ENCODE data around the gene BEST2.
"Not testable (repeated sequence)": the region's sequence is repeated elsewhere in the genome, so short reads cannot be mapped to it uniquely, and the experiment has no call there.

BEST2 gene

GRCh38 chr19:12751635-12752034, at the start of gene BEST2:
Gene BEST2 (plus strand): TSS chr19:12751791. CDS start chr19:12752593, 802 bp downstream.
- DNase-seq (ENCODE audit: low spot score): no peak

DNA sequence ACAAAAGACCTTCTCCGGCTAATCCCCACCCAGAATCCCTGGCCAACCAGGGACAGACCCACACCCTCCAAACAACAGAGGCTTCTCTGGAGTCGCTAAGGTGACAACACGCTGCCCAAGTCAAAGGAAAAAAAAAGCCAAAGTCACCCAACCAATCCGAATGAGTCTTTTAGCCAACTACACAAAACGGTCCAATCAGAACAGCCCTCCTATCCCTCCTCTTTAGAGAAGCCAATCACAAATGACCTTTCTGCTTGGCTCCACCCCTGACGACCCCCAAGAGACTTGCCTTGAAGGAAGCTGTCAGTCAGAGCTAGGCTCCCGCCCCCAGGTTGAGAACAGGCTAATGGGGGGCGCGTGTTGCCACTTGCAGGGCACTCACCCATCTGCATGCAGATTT, 48.5 kb upstream of the BEST2 start:
- DNase-seq (ENCODE audit: low spot score): peak; percentile 58

DNA sequence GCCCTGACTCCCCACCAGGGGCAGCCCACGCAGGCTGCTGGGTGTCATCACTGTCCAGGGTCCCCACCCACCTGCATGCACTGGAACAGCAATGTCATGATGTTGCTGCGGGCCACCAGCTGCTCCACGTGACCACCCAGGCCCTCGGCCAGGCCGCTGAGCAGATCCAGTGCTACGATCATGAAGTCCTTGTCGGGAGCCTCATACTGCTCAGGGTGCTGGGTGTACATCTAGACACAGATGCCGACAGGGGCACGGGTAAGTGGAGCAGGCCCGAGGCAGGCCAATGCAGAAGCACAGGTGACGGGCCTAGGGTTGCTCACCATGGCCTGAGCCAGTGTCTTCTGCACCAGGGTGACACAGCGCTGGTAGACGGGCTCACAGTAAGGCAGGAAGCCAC, 46.4 kb upstream of the BEST2 start:
- DNase-seq (ENCODE audit: low spot score): no peak

- DNase-seq (ENCODE audit: low spot score): no peak
Observed at GRCh38 chr19:12705654-12706331, 45.8 kb upstream of the BEST2 start.

DNA sequence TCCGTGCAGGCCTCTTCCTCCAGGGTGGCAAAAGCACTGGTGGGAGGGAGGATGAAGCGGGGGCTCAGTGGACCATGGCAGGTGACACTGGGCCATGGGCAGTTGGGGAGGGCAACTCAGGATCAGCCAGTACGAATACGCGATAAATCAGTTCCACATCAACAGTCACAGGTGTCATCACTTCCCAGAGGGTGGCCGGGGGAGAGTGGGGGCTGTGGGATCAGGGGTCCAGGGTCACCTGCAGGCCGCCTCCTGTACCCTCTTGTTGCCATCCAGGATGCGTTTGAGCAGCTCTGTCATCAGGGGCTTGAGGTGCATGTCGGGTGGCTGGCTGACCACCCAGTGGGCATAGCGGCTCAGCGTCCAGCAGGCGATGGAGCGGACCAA, 45.3 kb upstream of the BEST2 start:
- no peak for DNase-seq (ENCODE audit: low spot score)

DNA sequence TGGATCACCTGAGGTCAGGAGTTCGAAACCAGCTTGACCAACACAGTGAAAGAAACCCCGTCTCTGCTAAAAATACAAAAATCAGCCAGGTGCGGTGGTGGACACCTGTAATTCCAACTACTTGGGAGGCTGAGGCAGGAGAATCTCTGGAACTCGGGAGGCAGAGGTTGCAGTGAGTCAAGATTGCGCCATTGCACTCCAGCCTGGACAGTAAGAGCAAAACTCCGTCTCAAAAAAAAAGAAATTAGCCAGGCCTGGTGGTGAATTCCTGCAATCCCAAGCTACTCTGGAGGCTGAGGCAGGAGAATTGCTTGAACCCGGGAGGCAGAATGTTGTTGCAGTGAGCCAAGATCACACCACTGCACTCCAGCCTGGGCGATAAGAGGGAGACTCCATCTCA, 43.0 kb upstream of the BEST2 start:
- no peak for DNase-seq (ENCODE audit: low spot score)

GRCh38 chr19:12711187-12711586, 40.4 kb upstream of the BEST2 start:
- DNase-seq (ENCODE audit: low spot score): no peak

DNA sequence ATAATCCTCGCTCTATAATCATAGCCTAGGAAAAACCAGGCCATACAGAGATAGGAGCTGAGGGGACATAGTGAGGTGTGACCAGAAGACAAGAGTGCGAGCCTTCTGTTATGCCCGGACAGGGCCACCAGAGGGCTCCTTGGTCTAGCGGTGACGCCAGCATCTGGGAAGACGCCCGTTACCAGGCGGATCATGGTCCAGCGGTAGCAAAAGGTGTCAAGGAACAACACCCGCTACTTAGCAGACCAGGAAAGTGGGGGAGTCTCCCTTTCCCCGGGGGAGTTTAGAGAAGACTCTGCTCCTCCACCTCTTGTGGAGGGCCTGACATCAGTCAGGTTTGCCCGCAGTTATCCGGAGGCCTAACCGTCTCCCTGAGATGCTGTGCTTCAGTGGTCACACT, 39.5 kb upstream of the BEST2 start:
- not testable (repeated sequence) for DNase-seq (ENCODE audit: low spot score)

GRCh38 chr19:12713304-12713703, 38.3 kb upstream of the BEST2 start:
- not testable (repeated sequence) for DNase-seq (ENCODE audit: low spot score)

DNA sequence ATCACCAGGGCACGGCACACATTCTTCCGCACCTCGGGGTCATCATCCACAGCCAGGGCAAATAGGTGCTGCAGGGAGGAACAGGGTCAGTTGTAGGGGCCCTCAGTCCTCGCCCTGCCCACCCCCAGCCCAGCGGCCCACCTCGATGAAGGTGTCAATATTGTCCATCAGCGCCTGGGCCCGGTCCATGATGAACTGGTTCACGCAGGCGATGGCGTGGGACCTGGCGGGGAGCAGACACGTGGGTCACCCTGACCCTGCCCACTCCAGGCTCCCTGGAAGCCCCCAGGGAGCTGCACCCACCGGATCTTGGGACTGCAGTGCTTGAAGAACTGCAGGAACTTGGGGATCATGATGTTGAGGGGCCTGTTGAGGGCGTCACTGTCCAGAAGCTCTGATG, 36.5 kb upstream of the BEST2 start:
- DNase-seq (ENCODE audit: low spot score): no peak

DNA sequence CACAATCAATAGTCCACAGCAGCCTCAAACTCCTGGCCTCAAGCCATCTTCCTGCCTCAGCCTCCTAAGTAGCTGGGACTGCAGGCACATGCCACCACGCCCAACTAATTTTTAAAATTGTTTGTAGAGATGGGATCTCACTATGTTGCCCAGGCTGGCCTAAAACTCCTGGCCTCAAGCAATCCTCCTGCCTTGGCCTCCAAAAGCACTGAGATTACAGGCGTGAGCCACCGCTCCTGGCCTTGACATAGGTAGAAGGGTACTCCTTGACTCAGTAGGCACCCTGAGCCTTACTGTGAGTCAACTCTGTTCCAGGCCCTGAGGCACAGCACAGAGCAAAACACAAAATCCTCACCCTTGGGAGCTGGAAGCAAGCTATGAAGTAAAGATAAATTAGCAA, 35.7 kb upstream of the BEST2 start:
- DNase-seq (ENCODE audit: low spot score): no peak

GRCh38 chr19:12720296-12720695, 31.3 kb upstream of the BEST2 start:
- DNase-seq (ENCODE audit: low spot score): no peak

DNA sequence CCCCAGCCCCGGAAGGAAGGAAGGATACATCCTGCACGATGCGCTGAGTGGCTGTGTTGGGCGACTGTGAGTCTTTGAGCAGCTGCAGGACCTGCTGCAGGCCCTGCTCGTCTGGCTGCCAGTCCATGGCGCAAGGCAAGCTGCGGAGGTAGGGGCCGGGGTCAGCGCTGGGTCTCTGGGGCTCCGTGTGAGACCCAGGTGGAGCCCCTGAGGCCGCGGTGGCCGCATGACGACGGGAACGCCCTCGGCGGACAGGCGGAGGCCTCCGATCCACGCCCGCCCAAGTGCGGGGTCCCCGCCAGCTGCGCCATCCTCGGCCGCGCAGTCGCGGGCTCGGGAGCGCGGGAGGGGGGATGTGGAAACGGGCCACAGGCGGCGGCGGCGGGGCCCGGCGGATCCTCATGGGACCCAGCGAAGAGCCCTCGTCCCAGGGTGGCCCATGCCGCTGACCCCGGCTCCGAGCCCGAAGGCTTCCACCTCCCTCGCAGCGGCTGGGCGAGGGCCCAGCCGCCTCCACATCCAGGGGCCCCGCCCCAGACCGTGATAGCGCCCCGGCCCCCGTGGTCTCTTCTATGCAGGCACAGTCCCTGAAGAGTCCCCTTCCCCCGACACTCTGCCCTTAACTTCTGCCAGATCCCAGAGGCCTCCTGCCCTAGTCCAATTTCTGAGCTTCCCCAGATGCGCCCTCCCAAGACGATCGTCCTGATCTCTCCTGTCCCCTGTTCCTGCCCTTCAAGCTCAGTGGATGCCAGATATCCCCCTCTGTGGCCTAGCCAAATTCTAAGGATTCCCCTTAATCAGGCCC, 30.5 kb upstream of the BEST2 start:
- DNase-seq (ENCODE audit: low spot score): peak; percentile 47

DNA sequence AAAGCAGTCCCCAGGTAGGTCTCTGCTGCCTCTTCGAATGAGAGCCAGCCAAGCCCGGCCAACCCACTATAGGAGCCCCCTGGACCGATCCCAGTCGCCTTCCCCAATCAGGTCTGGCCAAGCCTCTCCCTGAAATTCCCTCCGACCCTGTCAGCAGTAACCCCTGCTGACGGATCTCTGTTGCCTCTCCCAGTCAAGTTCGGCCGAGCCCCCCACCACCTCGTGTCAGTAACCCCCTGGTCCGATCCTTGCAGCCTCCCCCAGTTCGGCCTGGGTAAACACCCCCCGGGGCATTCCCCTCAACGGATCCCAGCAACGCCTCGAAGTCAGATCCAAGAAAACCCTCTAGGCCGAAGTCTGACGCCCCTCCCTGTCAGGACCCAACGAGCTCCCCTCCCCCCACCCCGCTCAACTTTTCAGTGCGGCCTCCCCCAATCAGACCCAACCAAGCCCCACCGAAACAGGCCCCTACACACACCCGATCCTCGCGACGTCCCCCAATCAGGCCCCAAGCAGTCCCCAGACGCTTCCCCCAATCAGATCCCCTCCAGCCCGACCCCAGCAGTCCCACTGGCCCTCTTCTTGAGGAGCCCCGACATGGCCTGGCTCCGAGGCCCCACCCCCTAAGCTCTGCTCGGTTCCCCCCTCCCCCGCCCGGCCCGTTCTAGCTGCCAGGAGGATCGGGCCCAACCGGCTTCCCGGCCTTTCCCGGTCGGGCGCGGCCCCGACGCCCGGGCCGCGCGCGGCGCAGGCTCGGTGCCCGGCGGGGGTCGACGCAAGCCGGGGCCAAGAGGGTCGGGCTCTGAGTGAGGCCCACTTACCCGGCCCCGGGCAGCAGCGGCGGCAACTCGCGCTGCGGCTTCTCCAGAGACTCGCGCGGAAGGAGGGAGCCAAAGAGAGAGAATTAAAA, 29.7 kb upstream of the BEST2 start:
- DNase-seq (ENCODE audit: low spot score): peak; percentile 84

- DNase-seq (ENCODE audit: low spot score): peak; percentile 97
Observed at GRCh38 chr19:12722566-12723380, 28.8 kb upstream of the BEST2 start.

- no peak for DNase-seq (ENCODE audit: low spot score)
Observed at GRCh38 chr19:12723381-12723640, 28.3 kb upstream of the BEST2 start.

DNA sequence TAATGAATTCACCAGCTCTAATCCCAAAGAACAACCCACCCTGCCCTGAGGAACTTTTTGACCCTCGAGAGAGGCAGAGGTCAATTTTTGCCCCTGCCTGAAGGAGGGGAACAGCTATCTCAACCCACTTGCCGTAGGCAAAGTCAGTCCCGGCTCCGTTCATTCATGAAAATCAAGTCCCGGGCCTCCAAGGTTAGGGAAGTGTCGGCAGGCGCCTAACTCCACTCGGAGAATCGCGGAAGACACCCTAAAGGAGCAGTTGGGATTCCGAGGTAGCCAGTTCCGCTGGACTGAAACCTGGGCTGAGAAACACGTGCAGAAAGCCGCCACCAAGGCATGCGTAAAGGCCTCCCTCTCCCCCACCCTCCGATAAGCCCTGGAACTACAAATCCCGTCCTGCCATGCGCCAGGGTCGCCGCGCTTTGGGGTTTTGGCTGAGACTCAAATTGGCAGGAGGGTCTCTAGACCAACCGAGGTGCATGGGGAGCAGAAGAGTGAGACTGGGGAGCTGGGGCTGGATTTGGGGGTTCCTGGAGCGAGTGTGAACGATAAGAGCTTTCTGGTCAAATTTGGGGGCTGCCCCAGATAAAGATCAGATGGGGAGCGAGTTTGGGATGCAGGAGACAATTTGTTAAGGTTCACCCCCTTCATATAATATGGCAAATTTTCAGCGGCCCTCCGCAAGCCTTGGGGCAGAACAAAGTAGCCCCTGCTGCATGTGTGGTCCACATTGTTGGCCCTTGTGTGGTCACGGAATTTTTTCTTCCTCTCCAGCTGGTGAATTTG, 27.8 kb upstream of the BEST2 start, which contains the start of gene TNPO2:
TSS of gene TNPO2 (minus strand) at position 292 of the 786 bp plus-strand sequence. CDS start 2,955 bp downstream, outside the sequence.
- DNase-seq (ENCODE audit: low spot score): peak; percentile 70

- not testable (repeated sequence) for DNase-seq (ENCODE audit: low spot score)
Observed at GRCh38 chr19:12725612-12726011, 26.0 kb upstream of the BEST2 start.

DNA sequence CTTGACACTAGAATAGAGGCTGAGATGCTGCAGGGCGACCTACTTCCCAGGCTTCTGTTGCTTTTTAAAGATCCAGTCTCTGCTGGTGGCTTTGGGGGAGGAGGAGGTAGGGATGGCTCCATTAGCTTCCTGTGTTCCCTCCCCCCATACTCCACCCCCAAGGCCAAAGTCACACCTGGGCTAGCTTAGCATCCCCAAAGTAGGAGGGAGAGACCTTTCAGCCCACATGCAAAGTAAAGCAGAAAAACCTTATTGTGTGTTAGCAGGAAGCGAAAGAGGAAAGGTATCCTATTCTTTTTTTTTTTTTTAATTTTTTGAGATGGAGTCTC, 24.6 kb upstream of the BEST2 start:
- no peak for DNase-seq (ENCODE audit: low spot score)

DNA sequence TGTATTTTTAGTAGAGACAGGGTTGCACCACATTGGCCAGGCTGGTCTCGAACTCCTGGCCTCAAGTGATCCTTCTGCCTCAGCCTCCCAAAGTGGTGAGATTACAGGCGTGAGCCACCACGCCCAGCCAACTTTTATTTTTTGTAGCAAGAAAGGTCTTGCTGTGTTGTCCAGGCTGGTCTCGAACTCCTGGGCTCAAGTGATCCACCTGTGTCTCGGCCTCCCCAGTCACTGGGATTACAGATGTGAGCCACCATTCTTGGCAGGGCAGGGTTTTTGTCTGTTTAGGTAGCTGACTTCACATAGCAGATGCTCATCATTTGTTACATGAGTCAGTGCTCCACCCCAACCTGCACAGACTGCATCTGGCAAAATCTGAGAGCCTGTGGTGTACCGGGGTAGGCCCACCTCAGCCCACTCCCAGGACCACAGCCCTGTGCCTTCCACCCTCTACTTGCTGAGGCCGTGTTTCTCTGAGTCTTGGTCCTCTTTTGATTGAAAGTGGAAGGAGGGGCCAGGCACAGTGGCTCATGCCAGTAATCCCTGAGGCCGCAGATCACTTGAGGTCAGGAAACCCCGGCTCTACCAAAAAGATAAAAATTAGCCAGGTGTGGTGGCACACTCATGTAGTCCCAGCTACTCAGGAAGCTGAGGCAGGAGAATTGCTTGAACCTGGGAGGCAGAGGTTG, 23.7 kb upstream of the BEST2 start:
- DNase-seq (ENCODE audit: low spot score): no peak

GRCh38 chr19:12730064-12730463, 21.5 kb upstream of the BEST2 start:
- no peak for DNase-seq (ENCODE audit: low spot score)

Measured in AG20443 (cell line).